HG02981 (cell line): Measurements from ENCODE around the gene TRIM46.

Source experiments
- ATAC-seq: cut with Tn5 transposase; IDR thresholded peaks from one replicate; pipeline ENCODE4 v1.9.1; 2021; ENCODE audit warnings: mild to moderate bottlenecking, moderate library complexity; ENCODE audit not compliant: unreplicated experiment

Gene TRIM46

DNA sequence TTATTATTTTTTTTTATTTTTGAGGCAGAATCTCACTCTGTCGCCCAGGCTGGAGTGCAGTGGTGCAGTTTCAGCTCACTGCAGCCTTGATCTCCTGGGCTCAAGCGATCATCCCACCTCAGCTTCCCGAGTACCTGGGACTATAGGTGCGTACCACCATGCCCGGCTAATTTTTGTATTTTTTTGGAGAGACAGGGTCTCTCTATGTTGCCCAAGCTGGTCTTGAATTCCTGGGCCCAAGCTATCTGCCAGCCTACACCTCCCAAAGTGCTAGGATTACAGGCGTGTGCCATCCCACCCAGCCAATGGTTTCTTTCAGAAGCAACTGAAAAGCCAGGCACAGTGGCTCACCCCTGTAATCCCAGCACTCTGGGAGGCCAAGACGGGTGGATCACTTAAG, 2.8 kb upstream of the TRIM46 start:
- ATAC-seq = no peak

DNA sequence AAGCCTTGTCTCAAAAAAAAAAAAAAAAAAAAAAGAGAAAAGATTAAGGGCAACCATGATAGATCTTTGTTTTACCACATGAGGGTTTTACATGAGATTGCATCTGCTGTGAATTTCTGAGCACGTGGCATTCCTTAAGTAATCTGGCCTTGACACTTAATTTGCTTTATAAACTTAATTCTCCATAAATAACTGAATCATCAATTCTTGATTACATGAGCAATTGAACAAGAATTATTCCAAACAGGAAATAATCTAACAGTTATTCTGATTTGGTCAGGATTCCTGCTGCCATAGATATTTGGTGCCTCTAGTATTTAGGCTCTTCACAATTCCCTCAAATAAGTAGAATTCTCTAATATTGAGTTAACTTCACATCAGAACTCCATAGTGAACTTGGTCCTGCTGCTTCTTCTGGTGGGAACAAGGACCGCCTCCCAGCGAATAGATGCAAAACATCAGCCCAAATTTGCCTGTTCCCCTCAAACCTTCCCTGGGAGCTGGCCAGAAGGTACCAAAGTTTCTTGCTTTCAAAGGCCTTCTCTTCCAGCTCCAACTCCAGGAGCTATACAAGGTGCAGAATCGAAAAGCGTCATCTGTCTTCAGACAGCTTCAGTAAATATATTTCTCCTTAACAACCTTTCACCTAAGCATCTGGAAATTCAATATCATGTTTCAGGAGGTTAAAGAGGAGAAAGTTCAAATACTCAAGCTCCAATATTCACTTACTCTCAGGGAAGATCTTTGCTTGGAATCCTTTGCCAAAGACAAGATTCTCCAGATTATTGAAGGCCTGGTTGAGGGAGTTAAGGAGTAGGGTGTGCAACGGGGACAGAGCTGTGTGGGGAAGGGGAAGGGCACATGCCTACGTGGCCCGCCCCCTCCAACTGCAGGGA, 1.6 kb upstream of the TRIM46 start:
- ATAC-seq = no peak

DNA sequence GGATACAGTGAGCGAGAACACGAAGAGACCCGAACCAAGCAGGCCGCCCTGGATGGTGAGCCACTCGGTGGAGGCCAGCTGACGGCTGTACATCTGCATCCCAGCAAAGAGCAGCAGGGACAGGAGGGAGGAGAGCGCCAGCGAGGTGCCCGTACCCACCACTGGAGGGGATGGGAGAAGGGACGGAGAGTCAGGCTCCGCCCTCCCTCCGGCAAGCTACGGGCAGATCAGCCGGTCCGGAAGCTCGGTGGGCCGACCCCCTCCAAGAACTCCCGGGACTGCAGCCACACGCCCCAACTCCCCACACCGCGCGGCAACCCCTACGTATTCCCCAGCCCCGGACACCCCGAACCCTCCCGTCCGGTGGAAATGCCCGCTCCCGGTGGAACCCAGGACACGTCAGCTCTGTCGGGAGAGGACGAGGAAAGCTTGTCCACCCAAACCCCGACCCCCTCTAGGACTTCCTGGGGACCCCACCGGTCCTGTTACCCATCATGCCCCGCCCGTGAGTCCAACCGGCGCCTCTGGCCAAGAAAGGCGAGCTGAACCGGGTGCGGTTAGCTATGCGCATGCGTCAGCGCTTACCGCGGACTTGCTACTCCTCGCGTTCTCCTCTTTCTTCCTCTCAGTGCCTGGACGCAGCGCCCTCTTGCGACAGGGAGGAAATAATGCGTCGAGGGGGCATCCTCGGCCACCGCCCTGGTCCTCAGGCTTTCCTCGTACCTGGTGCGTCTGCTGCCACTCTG, 744 bp upstream of the TRIM46 start, which contains the start of gene KRTCAP2:
TSS of gene KRTCAP2 (minus strand) at position 573 of the 746 bp plus-strand sequence. CDS start at position 493, 80 bp downstream.
- ATAC-seq = peak; percentile 61

DNA sequence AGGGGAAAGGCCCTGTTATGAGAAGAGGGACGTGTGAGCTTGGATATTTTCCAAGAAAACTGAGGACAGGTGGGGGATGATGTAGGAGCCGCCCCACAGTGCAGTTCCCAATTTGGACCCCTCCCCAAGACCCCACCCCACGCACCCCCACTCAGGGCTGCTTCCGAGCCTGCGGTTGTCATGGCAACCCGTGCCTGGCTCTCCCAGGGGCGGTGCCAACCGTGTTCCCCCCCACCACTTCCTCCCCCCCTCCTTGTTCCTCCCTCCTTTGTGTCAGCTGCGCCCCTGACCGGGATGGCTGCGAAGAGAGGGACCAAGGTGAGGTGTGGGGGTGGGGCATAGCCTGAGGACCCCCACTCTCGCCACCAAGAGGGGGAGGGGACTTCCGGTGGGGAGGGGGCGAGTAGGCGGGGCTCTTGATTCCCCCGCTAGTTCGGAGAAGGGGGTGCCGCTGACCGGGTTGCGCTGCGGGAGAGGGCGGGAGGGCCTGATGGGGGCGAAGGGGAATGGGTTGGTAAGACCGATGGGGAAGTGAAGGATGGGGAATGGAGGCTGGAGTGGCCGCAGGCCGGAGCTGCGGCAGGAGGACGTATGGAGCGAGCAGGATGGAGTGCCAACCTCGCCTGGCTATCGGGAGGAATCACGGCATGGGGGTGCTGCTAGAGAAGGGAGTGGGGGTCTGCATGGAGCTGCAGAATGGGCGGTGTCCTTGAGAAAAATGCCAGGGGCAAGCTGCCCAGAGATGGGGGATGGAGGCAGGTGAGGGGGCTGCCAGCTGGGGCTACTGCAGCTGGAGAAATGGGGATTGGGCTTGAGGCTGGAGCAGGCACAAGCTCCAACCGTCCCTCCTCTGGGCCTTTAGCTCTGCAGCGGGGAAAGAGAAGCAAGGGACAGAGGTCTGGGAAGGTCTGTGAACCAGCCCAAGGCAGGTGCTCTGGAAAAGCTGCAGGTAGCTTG, 953 bp downstream of the TRIM46 start:
- no peak for ATAC-seq

DNA sequence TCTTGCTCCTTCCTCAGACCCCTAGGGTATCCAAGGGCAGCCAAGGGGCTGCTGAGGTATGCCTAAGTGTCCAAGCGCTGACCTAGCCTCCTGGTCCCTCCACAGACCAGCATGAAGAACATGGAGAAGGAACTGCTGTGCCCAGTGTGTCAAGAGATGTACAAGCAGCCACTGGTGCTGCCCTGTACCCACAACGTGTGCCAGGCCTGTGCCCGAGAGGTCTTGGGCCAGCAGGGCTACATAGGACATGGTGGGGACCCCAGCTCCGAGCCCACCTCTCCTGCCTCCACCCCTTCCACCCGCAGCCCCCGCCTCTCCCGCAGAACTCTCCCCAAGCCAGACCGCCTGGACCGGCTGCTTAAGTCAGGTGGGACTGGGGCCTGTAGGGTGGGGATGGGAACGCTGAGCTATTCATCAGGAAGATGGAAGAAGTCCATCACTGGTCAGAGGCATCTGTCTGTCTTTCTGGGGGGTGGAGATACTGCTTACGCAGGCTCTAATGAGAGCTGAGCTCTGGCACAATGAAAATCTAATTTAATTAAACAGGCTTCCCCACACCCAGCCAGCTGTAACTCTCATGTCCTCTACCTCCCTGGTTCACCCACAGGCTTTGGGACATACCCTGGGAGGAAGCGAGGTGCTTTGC, 1.8 kb downstream of the TRIM46 start:
- no peak for ATAC-seq

DNA sequence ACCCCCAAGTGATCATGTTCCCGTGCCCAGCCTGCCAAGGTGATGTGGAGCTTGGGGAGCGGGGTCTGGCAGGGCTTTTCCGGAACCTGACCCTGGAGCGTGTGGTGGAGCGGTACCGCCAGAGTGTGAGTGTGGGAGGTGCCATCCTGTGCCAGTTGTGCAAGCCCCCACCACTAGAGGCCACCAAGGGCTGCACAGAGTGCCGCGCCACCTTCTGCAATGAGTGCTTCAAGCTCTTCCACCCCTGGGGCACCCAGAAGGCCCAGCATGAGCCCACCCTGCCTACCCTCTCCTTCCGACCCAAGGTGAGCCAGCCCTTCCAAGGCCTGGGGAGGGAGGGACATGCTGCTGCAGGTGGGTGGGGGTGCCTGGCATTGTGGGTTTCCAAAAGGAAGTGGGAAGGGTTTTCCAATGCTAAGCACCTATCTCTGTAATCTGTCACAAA, 2.3 kb downstream of the TRIM46 start:
- no peak for ATAC-seq

DNA sequence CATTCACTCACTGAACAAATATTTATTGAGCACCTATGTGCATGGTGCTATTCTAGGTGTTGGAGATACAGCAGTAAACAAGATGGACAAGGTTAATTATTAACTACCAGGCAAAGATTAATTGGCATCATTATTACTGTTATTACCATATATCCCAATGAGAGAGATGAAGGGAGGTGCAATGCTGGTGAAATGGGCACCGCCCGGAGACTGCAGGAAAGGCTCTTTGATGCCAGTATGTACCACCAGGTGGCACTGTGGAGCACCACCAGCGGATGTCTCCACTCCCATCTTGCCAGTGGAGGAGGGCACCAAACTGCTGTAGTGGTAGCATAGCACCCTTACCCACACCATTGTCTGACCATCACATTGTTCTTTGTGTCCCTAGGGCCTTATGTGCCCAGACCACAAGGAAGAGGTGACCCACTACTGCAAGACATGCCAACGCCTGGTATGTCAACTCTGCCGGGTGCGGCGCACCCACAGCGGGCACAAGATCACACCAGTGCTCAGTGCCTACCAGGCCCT, 3.0 kb downstream of the TRIM46 start:
- ATAC-seq = no peak

DNA sequence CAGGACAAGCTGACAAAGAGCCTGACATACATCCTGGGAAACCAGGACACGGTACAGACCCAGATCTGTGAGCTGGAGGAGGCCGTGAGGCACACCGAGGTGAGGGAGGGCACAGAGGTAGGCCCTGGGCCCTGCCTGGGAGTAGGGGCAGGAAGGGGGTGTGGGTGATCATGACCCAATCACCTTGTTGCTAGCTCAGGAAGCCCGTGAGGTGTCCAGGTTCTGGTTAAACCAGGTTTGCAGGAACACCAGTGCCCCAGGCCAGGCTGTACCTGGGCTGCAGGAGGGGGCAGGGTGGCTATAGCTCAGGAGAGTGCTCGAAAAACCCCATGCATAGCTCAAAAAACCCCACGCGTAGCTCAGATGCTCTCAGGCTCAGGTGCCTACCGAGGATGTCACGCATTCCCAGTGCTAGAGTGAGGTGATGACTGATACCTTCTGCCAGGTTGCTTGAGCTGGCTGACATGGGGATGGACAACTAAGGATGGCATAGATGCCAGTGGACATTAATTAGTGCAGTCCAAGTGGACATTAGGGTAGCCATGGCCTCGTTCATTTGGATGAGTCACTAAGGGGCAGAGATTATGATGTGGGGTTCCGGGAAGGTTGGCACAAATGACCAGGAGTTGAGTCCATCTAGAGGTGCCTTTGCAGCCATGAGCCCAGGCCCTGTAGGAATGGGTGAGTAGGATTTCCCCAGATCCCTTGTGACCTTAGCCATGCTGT, 3.7 kb downstream of the TRIM46 start:
- no peak for ATAC-seq

DNA sequence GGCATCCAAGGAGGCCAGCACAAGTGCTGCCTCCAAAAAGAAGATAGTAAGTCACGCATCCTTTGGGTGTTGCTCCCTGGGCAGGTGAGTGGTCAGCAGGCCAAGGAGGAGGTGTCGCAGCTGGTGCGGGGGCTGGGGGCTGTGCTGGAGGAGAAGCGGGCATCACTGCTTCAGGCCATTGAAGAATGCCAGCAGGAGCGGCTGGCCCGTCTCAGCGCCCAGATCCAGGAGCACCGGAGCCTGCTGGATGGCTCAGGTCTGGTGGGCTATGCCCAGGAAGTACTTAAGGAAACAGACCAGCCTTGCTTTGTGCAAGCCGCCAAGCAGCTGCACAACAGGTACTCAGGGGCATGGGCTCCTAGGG, 4.3 kb downstream of the TRIM46 start:
- no peak for ATAC-seq

DNA sequence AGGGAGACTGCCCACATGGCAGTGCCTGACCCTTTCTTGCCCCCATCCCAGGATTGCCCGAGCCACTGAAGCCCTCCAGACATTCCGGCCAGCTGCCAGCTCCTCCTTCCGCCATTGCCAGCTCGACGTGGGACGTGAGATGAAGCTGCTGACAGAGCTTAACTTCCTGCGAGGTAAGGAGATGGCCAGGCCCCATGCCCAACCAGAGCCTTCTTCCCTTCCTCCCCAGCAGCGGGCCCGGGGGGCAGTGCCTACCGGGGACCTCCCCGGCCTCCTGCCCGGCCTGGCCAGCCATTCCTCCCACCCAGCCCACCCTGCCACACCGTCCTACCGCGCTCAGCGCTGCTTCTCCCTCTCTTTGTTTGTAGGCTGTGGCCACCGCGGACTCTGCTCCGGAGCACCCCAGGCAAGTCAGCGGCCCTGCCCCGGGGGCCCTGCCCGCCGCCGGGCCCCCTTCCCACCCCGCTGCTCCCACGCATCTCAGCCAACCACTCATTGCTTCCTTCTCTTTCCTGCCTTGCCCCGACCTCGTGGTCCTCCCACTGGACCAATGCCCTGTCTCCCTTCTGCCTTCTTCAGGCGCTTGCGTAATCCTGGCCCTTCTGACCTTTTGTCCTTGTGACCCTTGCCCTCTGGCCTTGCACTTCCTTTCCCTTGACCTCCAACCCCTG, 4.9 kb downstream of the TRIM46 start:
- ATAC-seq = no peak

DNA sequence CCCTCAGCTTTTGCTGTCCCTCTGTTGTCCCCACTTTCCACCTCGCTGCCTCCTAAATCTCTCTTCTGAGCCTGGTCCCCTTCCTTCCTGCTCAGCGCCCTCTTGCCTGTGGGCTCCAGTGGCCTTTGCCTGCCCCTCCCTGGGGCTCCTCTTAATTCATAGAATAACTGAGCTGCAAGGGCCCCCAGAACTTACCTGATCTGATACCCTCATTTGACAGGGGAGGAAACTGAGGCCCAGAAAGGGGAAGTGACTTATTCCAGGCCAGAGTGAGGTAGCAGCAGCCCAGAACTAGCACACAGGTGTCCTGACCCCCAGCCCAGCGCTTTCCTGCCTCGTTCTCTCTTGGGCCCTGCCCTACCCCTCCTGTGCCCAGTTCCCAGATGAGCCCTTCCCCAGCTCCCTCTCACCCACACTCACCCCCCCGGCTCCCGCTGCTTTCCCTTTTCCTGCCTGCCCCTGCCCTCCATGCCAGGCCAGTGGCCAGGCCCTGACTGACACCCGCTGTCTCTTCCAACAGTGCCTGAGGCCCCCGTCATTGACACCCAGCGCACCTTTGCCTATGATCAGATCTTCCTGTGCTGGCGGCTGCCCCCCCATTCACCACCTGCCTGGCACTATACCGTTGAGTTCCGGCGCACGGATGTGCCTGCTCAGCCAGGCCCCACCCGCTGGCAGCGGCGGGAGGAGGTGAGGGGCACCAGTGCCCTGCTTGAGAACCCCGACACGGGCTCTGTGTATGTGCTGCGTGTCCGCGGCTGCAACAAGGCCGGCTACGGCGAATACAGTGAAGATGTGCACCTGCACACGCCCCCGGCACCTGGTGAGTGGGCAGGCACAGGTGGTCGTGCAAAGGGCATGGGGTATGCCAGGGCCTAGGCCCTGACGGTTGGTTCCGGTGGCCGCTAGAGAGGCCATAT, 5.7 kb downstream of the TRIM46 start:
- no peak for ATAC-seq

DNA sequence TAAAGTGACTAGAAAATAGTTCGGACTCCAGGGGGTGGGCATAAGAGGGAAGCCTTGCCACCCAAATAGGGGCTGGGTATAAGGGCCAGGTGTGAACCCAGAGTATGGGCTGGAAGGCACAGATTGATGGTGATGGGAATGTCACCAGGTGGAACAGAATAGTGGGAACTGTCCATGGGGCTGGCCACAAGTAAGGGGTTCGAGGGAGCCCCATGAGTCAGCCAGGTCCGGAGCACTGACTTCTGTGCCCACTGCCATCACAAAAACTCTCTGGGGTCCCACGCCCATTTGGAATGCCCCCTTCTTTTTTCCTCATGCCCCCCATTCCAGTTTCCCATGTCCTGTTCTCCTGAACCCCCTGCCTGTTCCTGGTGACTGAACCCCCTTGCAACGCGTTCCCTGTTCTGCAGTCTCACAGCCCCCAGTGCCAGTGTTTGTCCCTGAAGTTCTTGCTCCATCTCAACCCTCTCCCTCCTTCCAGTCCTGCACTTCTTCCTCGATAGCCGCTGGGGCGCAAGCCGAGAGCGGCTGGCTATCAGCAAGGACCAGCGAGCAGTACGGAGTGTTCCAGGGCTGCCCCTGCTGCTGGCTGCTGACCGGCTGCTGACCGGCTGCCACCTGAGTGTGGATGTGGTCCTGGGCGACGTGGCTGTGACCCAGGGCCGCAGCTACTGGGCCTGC, 7.9 kb downstream of the TRIM46 start:
- ATAC-seq = no peak

DNA sequence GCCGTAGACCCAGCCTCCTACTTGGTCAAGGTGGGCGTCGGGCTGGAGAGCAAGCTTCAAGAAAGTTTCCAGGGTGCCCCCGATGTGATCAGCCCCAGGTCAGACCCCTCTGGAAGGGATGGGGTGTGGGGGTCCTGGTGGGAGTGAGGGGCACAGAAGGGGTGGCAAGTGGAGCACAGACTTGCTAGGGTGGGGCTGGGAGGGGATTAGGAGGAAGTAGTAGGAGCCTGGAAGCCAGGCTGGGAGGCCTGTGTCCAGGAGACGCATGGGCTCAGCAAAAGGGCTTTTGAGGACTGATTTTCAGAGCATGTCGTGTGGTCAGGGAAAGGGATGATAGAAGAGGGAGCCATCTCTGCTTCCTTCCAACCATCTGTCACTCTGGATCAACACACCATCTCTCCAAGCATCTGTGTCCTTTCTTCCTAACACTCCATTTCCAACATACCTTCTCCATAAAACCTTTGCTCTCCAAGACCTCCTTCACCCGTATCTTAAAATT, 8.5 kb downstream of the TRIM46 start:
- no peak for ATAC-seq

DNA sequence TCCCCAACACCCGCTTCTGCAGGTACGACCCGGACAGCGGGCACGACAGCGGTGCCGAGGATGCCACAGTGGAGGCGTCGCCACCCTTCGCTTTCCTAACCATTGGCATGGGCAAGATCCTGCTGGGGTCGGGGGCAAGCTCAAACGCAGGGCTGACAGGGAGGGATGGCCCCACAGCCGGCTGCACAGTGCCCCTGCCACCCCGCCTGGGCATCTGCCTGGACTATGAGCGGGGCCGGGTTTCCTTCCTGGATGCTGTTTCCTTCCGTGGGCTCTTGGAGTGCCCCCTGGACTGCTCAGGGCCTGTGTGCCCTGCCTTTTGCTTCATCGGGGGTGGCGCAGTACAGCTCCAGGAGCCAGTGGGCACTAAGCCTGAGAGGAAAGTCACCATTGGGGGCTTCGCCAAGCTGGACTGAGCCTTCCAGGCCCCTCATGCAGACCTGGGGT, 10.1 kb downstream of the TRIM46 start:
- no peak for ATAC-seq

DNA sequence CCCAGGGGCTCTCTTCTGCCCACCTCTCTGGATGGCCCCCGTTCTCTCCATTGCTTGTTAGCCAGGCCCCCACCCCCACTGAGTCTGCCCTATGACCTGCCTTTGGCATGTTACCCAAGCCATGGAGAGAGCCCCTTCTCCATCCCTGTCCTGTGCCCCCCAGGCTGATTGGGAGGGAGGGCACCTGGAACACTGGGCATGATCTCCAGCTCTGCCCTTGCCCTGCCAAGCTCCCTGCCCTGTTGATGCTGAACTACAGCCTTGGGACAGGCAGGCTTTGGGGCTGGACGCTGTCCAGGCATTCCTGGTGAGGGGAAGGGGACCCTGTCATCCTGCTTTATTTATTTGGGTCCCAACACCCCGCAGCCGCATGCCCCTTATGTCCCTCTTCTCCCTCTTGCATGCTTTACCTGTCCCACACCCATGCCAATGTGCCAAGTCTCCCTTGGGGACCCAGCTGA, 10.7 kb downstream of the TRIM46 start:
- ATAC-seq = no peak

DNA sequence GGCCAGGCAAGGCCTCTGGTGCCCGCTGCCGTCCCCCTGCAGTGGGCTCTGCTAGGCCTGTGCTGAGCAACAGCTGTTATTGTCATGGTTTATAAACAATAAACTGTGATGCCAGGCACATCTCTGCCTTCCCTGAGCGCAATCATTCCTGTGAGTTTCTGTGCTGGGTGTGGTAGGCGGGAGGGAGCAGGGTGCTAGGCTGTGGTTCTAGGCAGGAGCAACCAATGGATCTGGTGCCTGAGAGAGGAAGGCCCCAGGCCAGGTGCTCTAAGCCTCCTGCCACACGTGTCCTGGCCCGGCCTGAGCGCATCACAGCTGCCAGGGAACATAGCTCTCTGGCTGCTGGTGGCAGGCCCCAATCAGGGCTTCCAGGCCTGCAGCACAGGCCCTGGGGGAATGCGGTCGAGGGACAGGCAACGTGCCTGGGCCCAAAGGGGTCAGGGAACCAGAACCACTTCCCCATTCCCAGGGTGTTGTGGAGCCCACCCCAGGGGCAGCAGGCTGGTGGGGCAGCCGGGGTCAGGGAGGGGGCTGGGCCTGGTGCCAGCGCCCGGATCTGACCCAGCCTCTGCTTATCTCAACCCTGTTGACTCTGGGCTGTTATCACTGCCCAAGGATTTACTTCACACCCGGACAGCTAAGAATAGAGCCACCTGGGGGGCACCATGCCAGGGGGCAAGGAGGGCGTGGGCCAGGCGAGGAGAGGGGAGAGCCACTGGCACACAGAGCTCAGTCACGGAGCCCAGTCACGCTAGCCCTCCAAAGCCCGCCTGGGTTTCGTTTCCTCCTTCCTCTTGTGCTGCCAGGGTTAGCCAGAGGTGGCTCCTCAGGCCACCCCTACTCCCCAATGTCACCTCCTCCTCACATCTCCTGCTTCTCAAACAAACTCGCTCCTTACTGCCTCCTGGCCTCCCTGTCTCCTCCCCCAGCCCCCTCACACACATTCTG, 11.5 kb downstream of the TRIM46 start:
- peak; percentile 77 for ATAC-seq
